MM.1S (cell line): Measurements from ENCODE around the gene MCRIP1.
A peak's percentile ranks its signal among the peaks of the same experiment; 100 is the strongest.

ENCODE experiments used
- DNase-seq: peaks from one replicate; pipeline ENCODE4 v3.0.0-alpha.2; 2015
- H2AFZ ChIP-seq: fragments of 300-600 bp; sonication (generic); 2 replicates; pipeline ENCODE4 v1.6.0; 2016; ENCODE audit warnings: antibody characterized with exemption, low read length
- H3F3A ChIP-seq: fragments of 300-600 bp; sonication (generic); 2 replicates; pipeline ENCODE4 v1.6.1; 2016; ENCODE audit warnings: mild to moderate bottlenecking, antibody characterized with exemption, low read length, moderate library complexity, mixed read lengths; ENCODE audit not compliant: insufficient read depth
- H3K27ac ChIP-seq: fragments of 300-600 bp; sonication (generic); 2 replicates; pipeline ENCODE4 v1.5.1; 2016; ENCODE audit warnings: mild to moderate bottlenecking, low read length
- H3K27me3 ChIP-seq: fragments of 300-600 bp; sonication (generic); replicated peaks from 2 replicates; pipeline ENCODE4 v1.6.0; 2016; ENCODE audit warnings: low read length; ENCODE audit not compliant: insufficient read depth
- H3K36me3 ChIP-seq: fragments of 300-600 bp; sonication (generic); replicated peaks from 2 replicates; pipeline ENCODE4 v1.6.1; 2016; ENCODE audit warnings: mild to moderate bottlenecking, low read length, mixed read lengths; ENCODE audit not compliant: insufficient read depth
- H3K4me1 ChIP-seq: fragments of 300-600 bp; sonication (generic); 2 replicates; pipeline ENCODE4 v1.6.1; 2016; ENCODE audit warnings: low read length, mixed read lengths
- H3K4me2 ChIP-seq: fragments of 300-600 bp; sonication (generic); 2 replicates; pipeline ENCODE4 v1.6.0; 2016; ENCODE audit warnings: low read depth, low read length
- H3K4me3 ChIP-seq: fragments of 300-600 bp; sonication (generic); 2 replicates; pipeline ENCODE4 v1.5.1; 2016; ENCODE audit warnings: low read length, mixed read lengths
- H3K79me2 ChIP-seq: fragments of 300-600 bp; sonication (generic); 2 replicates; pipeline ENCODE4 v1.6.1; 2016; ENCODE audit warnings: mixed run types, low read length, mixed read lengths
- H3K9ac ChIP-seq: fragments of 300-600 bp; sonication (generic); 2 replicates; pipeline ENCODE4 v1.6.1; 2016; ENCODE audit warnings: low read length, mixed read lengths
- H3K9me2 ChIP-seq: fragments of 300-600 bp; sonication (generic); replicated peaks from 2 replicates; pipeline ENCODE4 v1.6.1; 2016; ENCODE audit warnings: mild to moderate bottlenecking, low read length, mixed read lengths; ENCODE audit not compliant: insufficient read depth
- H3K9me3 ChIP-seq: fragments of 300-600 bp; sonication (generic); replicated peaks from 2 replicates; pipeline ENCODE4 v1.6.1; 2016; ENCODE audit warnings: mild to moderate bottlenecking, low read length, mixed read lengths; ENCODE audit not compliant: insufficient read depth
- H4K20me1 ChIP-seq: fragments of 300-600 bp; sonication (generic); 2 replicates; pipeline ENCODE4 v1.6.1; 2016; ENCODE audit warnings: mild to moderate bottlenecking, low read length, moderate library complexity, mixed read lengths; ENCODE audit not compliant: insufficient read depth
- EZH2 ChIP-seq: fragments of 300-600 bp; sonication (generic); optimal IDR thresholded peaks from 2 replicates; pipeline ENCODE3; 2017; ENCODE audit warnings: low read depth, mild to moderate bottlenecking, antibody characterized with exemption, low read length, mixed read lengths
- EZH2phosphoT487 ChIP-seq: fragments of 300-600 bp; sonication (generic); IDR thresholded peaks from 2 replicates; pipeline ENCODE4 v1.6.1; 2018; ENCODE audit warnings: antibody characterized with exemption, low read length
- TF ChIP-seq, protein P1 (sequence below): fragments of 300-600 bp; sonication (generic); IDR thresholded peaks from 2 replicates; pipeline ENCODE4 v1.5.1; 2016; ENCODE audit warnings: antibody characterized with exemption, low read length, mixed read lengths

The MCRIP1 gene

DNA sequence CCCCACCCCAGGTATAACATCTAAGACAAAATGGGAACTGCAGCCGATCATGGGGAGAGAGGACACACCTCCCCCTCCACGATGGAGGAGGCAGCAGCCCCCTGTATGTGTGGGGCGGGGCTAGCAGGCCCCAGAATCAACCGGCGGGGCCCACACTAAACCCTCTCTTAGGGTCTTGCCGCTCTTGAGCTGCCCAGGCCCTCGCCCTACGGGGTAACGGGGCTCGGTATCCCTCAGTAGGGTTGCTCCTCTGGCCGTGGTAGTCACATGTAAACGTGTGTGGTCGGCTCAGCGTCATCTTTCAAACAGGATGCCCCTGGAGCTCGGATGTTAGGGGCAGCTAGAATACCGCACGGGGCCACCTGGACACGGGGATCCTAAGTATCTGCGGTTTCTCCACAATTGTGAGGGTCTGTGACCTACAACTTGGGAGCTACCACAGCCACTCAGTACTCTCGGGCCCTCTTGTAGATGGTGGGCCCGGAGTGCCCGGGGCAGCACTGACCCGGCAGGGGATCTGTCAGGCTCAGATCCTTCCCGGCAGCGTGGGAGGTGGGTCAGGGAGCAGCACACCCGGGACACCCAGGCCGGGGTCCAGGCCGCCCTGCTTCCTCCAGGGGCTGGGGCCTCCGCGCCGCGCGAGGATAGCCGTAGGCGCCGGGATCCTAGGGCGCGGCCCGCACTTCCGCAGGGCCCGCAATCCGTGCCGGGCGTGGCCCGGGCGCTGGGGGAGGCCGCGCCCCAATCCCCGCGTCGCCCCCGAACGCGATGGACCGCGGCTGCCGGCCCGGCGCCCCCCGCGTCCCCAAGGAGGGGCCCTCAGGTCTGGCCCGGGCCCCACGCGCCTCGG lies 37.3 kb upstream of the MCRIP1 start:
- no peaks in the 10 kb centered on the region; the same call in 1 of the 2 replicates for H4K20me1 ChIP-seq

DNA sequence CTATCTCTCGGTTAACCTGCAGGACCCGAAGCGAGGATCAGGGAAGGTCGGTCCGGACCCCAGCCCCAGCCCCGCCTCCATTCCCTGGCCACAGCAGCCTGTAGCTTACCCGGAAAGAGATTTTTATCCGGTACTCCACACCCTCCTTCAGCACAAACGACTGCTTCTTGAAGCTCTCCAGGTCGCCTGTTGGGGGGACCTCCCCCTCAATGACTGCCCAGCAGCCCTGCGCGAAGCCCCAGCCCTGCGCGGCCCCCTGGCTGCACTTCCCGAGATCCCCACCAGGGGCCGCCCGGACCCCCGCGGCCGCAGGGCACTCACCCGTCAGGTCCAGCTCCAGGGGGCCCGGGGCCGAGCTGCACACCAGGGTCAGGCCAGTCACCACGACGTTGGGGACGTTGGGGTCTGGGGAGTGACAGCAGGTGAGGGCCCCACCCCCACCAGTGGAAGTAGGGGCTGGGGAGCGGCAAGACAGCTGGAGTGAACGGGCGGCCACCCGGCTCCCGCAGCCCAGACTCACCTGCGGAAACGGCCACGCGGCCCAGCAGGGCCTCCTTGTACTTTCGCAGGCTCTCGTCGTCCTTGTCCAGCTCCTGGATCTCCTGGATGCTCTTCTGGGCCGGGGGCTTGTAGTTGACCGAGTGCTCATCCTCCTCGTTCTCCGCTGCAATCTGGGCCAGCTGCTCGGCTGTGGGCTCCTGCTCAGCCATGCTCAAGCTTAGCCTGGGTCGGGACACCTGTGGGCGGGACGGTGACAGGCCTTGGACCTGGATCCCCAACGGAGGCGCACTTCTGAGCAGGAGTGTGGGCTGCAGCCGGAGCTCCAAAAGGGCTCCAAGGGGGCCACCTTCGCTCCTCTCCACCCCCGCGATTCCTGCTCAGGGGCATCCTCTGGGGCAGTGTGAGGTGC lies 36.4 kb upstream of the MCRIP1 start:
- H3K4me3 ChIP-seq, result peak overlapping the region; percentile 86
- peaks cover 59% of the 10 kb centered on the region for H3K79me2 ChIP-seq
- no peak for DNase-seq
- H3K36me3 ChIP-seq, result peaks cover 13% of the 10 kb centered on the region
- H3K27me3 ChIP-seq, result no peaks in the 10 kb centered on the region
- no peak overlapping the region for H2AFZ ChIP-seq
- no peak for TF ChIP-seq EZH2phosphoT487
- no peak for TF ChIP-seq EZH2
- TF ChIP-seq, protein P1, sequence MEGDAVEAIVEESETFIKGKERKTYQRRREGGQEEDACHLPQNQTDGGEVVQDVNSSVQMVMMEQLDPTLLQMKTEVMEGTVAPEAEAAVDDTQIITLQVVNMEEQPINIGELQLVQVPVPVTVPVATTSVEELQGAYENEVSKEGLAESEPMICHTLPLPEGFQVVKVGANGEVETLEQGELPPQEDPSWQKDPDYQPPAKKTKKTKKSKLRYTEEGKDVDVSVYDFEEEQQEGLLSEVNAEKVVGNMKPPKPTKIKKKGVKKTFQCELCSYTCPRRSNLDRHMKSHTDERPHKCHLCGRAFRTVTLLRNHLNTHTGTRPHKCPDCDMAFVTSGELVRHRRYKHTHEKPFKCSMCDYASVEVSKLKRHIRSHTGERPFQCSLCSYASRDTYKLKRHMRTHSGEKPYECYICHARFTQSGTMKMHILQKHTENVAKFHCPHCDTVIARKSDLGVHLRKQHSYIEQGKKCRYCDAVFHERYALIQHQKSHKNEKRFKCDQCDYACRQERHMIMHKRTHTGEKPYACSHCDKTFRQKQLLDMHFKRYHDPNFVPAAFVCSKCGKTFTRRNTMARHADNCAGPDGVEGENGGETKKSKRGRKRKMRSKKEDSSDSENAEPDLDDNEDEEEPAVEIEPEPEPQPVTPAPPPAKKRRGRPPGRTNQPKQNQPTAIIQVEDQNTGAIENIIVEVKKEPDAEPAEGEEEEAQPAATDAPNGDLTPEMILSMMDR, result peak; percentile 52
- H3F3A ChIP-seq, result peaks cover 58% of the 10 kb centered on the region
- peak overlapping the region; percentile 83; the same call in 1 of the 2 replicates for H3K27ac ChIP-seq
- peak overlapping the region; percentile 75 for H3K4me2 ChIP-seq
- H3K9me2 ChIP-seq, result no peaks in the 10 kb centered on the region
- H4K20me1 ChIP-seq, result no peaks in the 10 kb centered on the region; the same call in 1 of the 2 replicates
- H3K4me1 ChIP-seq, result peaks cover 6% of the 10 kb centered on the region; the same call in 1 of the 2 replicates
- no peaks in the 10 kb centered on the region for H3K9me3 ChIP-seq
- H3K9ac ChIP-seq, result peak overlapping the region; percentile 97

More for the DNA sequence above, 37.3 kb upstream of the MCRIP1 start:
- TF ChIP-seq EZH2phosphoT487 (no peak), EZH2 (no peak)
- TF ChIP-seq, protein P1, result no peak
- peak; percentile 47 for DNase-seq
- H3K36me3 ChIP-seq, result peaks cover 13% of the 10 kb centered on the region
- H3K4me1 ChIP-seq, result peaks cover 6% of the 10 kb centered on the region; the same call in 1 of the 2 replicates
- peaks cover 52% of the 10 kb centered on the region for H3K79me2 ChIP-seq
- H2AFZ ChIP-seq, result no peak overlapping the region
- peak overlapping the region; percentile 86 for H3K4me3 ChIP-seq
- H3K9ac ChIP-seq, result peak overlapping the region; percentile 97
- no peaks in the 10 kb centered on the region for H3K9me2 ChIP-seq
- H3K27me3 ChIP-seq, result no peaks in the 10 kb centered on the region
- H3F3A ChIP-seq, result peaks cover 57% of the 10 kb centered on the region
- H3K9me3 ChIP-seq, result no peaks in the 10 kb centered on the region
- H3K27ac ChIP-seq, result peak overlapping the region; percentile 83
- H3K4me2 ChIP-seq, result peak overlapping the region; percentile 75

DNA sequence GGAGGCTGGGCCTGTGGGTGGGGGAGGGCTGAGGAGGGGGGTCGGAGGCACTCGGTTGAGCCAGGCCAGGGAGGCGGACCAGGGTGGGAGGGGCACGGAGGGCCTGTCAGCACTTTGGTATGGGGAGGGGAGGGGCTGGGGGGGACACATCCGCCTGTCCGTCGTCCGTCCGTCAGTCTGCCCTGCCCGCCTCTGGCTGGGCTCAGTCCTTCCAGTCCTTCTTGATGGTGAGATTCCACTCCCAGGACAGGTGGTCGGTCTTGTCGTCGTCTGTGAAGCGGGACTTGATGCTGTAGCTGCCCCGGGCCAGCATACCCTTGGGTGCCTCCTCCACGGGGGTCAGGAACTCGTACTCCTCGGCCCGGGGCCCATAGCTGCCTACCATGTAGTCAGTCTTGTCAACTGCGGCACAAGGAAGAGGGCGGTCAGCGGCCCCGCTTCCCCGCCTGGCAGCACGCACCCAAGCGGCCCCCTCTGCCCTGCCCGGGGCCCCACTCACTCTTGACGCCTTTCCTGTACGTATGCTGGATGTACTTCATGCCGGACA lies 35.7 kb upstream of the MCRIP1 start:
- no peak for DNase-seq
- H3K4me2 ChIP-seq, result no peak overlapping the region
- H3K4me1 ChIP-seq, result peaks cover 6% of the 10 kb centered on the region; the same call in 1 of the 2 replicates
- H3K36me3 ChIP-seq, result peaks cover 13% of the 10 kb centered on the region
- no peak overlapping the region for H3K4me3 ChIP-seq
- H3K27ac ChIP-seq, result no peak overlapping the region
- peaks cover 66% of the 10 kb centered on the region for H3K79me2 ChIP-seq
- H4K20me1 ChIP-seq, result no peaks in the 10 kb centered on the region; the same call in 1 of the 2 replicates
- H3K9me3 ChIP-seq, result no peaks in the 10 kb centered on the region
- no peaks in the 10 kb centered on the region for H3K9me2 ChIP-seq
- H3K9ac ChIP-seq, result no peak overlapping the region
- H3K27me3 ChIP-seq, result no peaks in the 10 kb centered on the region
- peaks cover 51% of the 10 kb centered on the region for H3F3A ChIP-seq
- TF ChIP-seq EZH2 (no peak), EZH2phosphoT487 (no peak)
- TF ChIP-seq, protein P1, result no peak
- no peak overlapping the region for H2AFZ ChIP-seq
